ENCODE data around the gene MYH15.

MYH15 gene

GRCh38 chr3:108509871-108510270 lies 525 bp downstream of the MYH15 start:
- DNase-seq (ENCODE audit: low spot score): no peak

- DNase-seq (ENCODE audit: low spot score): no peak
Measured at GRCh38 chr3:108509263-108509662, 1.1 kb downstream of the MYH15 start.

- DNase-seq (ENCODE audit: low spot score): no peak
Measured at GRCh38 chr3:108507902-108508301, 2.5 kb downstream of the MYH15 start.

GRCh38 chr3:108505811-108506210 lies 4.6 kb downstream of the MYH15 start:
- DNase-seq (ENCODE audit: low spot score): no peak

GRCh38 chr3:108503722-108504121 lies 6.7 kb downstream of the MYH15 start:
- no peak for DNase-seq (ENCODE audit: low spot score)

- DNase-seq (ENCODE audit: low spot score): no peak
Measured at GRCh38 chr3:108501535-108501934, 8.9 kb downstream of the MYH15 start.

GRCh38 chr3:108500728-108501127 lies 9.7 kb downstream of the MYH15 start:
- DNase-seq (ENCODE audit: low spot score): no peak

GRCh38 chr3:108497271-108497670 lies 13.1 kb downstream of the MYH15 start:
- DNase-seq (ENCODE audit: low spot score): no peak

- no peak for DNase-seq (ENCODE audit: low spot score)
Measured at GRCh38 chr3:108495717-108496116, 14.7 kb downstream of the MYH15 start.

GRCh38 chr3:108494906-108495531 lies 15.4 kb downstream of the MYH15 start:
- no peak for DNase-seq (ENCODE audit: low spot score)

GRCh38 chr3:108493862-108494261 lies 16.5 kb downstream of the MYH15 start:
- DNase-seq (ENCODE audit: low spot score): no peak

- DNase-seq (ENCODE audit: low spot score): no peak
Measured at GRCh38 chr3:108491456-108491855, 18.9 kb downstream of the MYH15 start.

- peak; percentile 69 for DNase-seq (ENCODE audit: low spot score)
Measured at GRCh38 chr3:108489776-108490175, 20.6 kb downstream of the MYH15 start.

GRCh38 chr3:108488631-108489030 lies 21.8 kb downstream of the MYH15 start:
- DNase-seq (ENCODE audit: low spot score): no peak

GRCh38 chr3:108487439-108487838 lies 23.0 kb downstream of the MYH15 start:
- no peak for DNase-seq (ENCODE audit: low spot score)

- peak; percentile 75 for DNase-seq (ENCODE audit: low spot score)
Measured at GRCh38 chr3:108486941-108487340, 23.5 kb downstream of the MYH15 start.

- peak; percentile 60 for DNase-seq (ENCODE audit: low spot score)
Measured at GRCh38 chr3:108486338-108486737, 24.1 kb downstream of the MYH15 start.

GRCh38 chr3:108485146-108485545 lies 25.2 kb downstream of the MYH15 start:
- no peak for DNase-seq (ENCODE audit: low spot score)

- no peak for DNase-seq (ENCODE audit: low spot score)
Measured at GRCh38 chr3:108479224-108479623, 31.2 kb downstream of the MYH15 start.

GRCh38 chr3:108477511-108478147 lies 32.8 kb downstream of the MYH15 start:
- peak; percentile 63 for DNase-seq (ENCODE audit: low spot score)

GRCh38 chr3:108475220-108475782 lies 35.1 kb downstream of the MYH15 start:
- peak; percentile 54 for DNase-seq (ENCODE audit: low spot score)

GRCh38 chr3:108474581-108474980 lies 35.8 kb downstream of the MYH15 start:
- no peak for DNase-seq (ENCODE audit: low spot score)

- DNase-seq (ENCODE audit: low spot score): no peak
Measured at GRCh38 chr3:108473711-108474110, 36.7 kb downstream of the MYH15 start.

All from globus pallidus (tissue), 1 donor.